ENCODE data around the gene FHOD3. TPM values are rescaled to one million over a fixed set of nuclear protein-coding genes. Genes with fewer than 3 reads are reported as not detected.

Gene FHOD3
- total and polyA plus RNA-seq, 2 of the 8 experiments (the other 6 are each of a cell fraction or from before 2014, with no cell fraction given) = 9.7 to 10.5 TPM

- TF ChIP-seq, protein P1, sequence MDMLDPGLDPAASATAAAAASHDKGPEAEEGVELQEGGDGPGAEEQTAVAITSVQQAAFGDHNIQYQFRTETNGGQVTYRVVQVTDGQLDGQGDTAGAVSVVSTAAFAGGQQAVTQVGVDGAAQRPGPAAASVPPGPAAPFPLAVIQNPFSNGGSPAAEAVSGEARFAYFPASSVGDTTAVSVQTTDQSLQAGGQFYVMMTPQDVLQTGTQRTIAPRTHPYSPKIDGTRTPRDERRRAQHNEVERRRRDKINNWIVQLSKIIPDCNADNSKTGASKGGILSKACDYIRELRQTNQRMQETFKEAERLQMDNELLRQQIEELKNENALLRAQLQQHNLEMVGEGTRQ (IDR thresholded peaks at IDR 0.05; ENCODE audit: low read length) = no peak
- no peak for TF ChIP-seq GTF2F1 (IDR thresholded peaks at IDR 0.05; ENCODE audit: borderline replicate concordance, low read depth, low read length)
- TF ChIP-seq YY1 (IDR thresholded peaks at IDR 0.05; ENCODE audit: low read depth, low read length) = no peak
These were observed 5.8 kb downstream of the FHOD3 start (continued) for GRCh38 chr18:36303211-36303844.
